Thyroid gland (tissue), 4 donors: ENCODE results near the gene SLC24A3. TPM values are rescaled to one million over a fixed set of nuclear protein-coding genes. Genes with fewer than 3 reads are reported as not detected.

Source experiments
- DNase-seq, 2 donors: peaks; one replicate each; pipeline ENCODE4 v3.0.0-alpha.2; 2019
- H3K27ac ChIP-seq, 3 donors: fragments of 200-600 bp; sonication (generic); 1 replicate in 2 of 3; 2 replicates in 1 of 3; pipeline ENCODE4 v1.5.1; 2016 to 2019; ENCODE audit warnings: mild to moderate bottlenecking in 1 of 3, moderate library complexity in 1 of 3
- H3K27me3 ChIP-seq: fragments of 200-600 bp; sonication (generic); one replicate; pipeline ENCODE4 v1.5.1; 2019
- H3K36me3 ChIP-seq, 2 donors: fragments of 200-600 bp; sonication (generic); one replicate each; pipeline ENCODE4 v1.5.1; 2016 to 2019
- H3K4me1 ChIP-seq, 2 donors: fragments of 200-600 bp; sonication (generic); one replicate each; pipeline ENCODE4 v1.5.1; 2017 to 2019
- H3K4me3 ChIP-seq, 3 donors: fragments of 200-600 bp; sonication (generic); replicated peaks in 1 of 3; 1 replicate in 2 of 3; 2 replicates in 1 of 3; pipeline ENCODE4 v1.5.1; 2016; ENCODE audit warnings: mild to moderate bottlenecking in 1 of 3
- H3K9me3 ChIP-seq: fragments of 200-600 bp; sonication (generic); one replicate; pipeline ENCODE4 v1.5.1; 2017
- CTCF ChIP-seq, 6 experiments: fragments of 200-600 bp in 3 of 6; fragments of 450-650 bp in 3 of 6; sonication (generic) in 3 of 6; IDR thresholded peaks; one replicate each; pipeline ENCODE4 v1.5.1; 2016 to 2019; ENCODE audit warnings: antibody characterized with exemption in 6 of 6, mild to moderate bottlenecking in 2 of 6, inconsistent platforms in 1 of 6, moderate library complexity in 1 of 6
- POLR2A ChIP-seq, 2 donors: fragments of 450-650 bp; IDR thresholded peaks; one replicate each; pipeline ENCODE4 v1.6.1; 2017; ENCODE audit warnings: antibody characterized with exemption in 2 of 2, mild to moderate bottlenecking in 2 of 2, moderate library complexity in 1 of 2
- WGBS, 2 donors: methylation state at CpG; one replicate each; pipeline ENCODE4 v1.1.5; 2017; 5-methylcytosine and 5-hydroxymethylcytosine counted together
- intact Hi-C: fragments of 100-400 bp; cut with DNase I; formaldehyde crosslinking; loops from one replicate; pipeline ENCODE4 v1.15.1; 2023
- total RNA-seq, 4 donors: library from RNA; depleted of rRNA; stranded (reverse); fragments of >200 nt; gene quantifications; one replicate each; pipeline ENCODE4 v1.2.3, GENCODE V29; 2016

SLC24A3 gene
- total RNA-seq, 4 donors from 2014 or later = 4.0 to 8.1 (median 6.3) TPM

DNA sequence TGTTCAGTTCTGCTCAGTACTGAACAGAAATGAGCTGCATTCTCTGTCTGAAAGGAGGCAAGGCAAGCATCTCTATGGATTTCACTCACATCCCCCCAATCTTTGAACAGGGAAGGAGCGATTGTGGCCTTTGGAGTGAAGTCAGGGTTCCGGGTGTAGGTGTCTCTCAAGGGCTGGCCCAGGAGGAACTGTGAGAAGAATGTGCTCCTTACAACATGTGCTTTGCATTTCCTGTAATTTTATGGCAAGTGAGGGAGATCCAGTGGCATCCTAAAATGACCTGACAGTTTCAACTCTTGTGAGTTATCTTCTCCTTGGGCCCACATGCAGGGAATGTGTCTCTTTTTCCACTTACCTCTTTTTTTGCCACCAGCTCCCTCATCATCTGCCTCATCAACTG lies 482.6 kb downstream of the SLC24A3 start:
- H3K27me3 ChIP-seq = no peaks in the 10 kb centered on the region
- H3K27ac ChIP-seq = no peak overlapping the region
- TF ChIP-seq CTCF (IDR thresholded peaks at IDR 0.05) = no peak
- H3K36me3 ChIP-seq = no peaks in the 10 kb centered on the region
- intact Hi-C loops = no loop called here
- H3K9me3 ChIP-seq = no peaks in the 10 kb centered on the region
- H3K4me3 ChIP-seq = no peak overlapping the region
- DNase-seq = no peak
- no peaks in the 10 kb centered on the region for H3K4me1 ChIP-seq
- WGBS, 2 donors = 69 to 74% methylated on average over 2 of the region's 2 CpGs

DNA sequence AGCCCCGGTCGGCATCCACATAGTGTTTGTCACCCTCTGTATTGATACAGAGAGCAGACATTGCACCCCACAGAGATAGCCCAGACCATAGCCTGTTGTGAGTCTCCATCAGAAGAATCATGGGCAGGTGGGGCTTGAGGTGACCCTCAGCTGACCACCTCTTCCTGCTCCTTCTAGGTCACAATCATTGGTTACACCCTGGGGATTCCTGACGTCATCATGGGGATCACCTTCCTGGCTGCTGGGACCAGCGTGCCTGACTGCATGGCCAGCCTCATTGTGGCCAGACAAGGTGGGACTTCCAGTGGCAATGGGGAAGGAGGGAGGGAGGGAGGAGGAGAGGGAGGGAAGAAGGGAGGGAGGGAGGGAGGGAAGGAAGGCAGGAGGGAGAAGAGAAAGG lies 484.2 kb downstream of the SLC24A3 start:
- H3K9me3 ChIP-seq = no peaks in the 10 kb centered on the region
- intact Hi-C loops = no loop called here
- no peak for TF ChIP-seq CTCF (IDR thresholded peaks at IDR 0.05)
- TF ChIP-seq POLR2A (IDR thresholded peaks at IDR 0.05) = no peak
- H3K4me3 ChIP-seq = no peak overlapping the region
- 91 to 96% methylated on average over 4 of the region's 4 CpGs for WGBS, 2 donors
- no peaks in the 10 kb centered on the region for H3K4me1 ChIP-seq
- no peak for DNase-seq
- H3K27me3 ChIP-seq = no peaks in the 10 kb centered on the region
- no peaks in the 10 kb centered on the region for H3K36me3 ChIP-seq
- H3K27ac ChIP-seq = no peak overlapping the region

DNA sequence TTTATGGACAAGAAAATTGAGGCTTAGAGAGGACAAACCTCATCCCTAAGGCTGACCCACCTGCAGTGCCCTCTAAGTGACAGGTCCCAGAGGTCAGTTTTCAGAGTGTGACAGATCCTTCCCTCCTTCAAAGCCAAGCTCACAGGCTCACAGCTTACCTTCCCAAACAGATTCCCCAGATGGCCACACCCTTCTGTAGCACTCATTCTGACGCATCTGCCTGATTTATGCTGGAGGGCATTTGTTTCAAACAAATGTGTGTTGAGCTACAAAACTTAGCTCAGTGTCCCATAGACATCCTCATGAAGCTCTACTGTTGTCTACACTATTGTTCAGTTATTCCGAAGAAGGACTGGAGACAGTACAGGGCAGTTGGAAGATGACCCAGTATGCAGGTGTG lies 485.0 kb downstream of the SLC24A3 start:
- DNase-seq = no peak
- H3K36me3 ChIP-seq = no peaks in the 10 kb centered on the region
- 93 to 100% methylated on average over 2 of the region's 2 CpGs for WGBS, 2 donors
- no peaks in the 10 kb centered on the region for H3K27me3 ChIP-seq
- no peak overlapping the region for H3K27ac ChIP-seq
- H3K4me1 ChIP-seq = no peaks in the 10 kb centered on the region
- no peaks in the 10 kb centered on the region for H3K9me3 ChIP-seq
- TF ChIP-seq POLR2A (IDR thresholded peaks at IDR 0.05) (no peak), CTCF (IDR thresholded peaks at IDR 0.05) (no peak)
- no peak overlapping the region for H3K4me3 ChIP-seq
- intact Hi-C loops = no loop called here

- Histone ChIP-seq H3K27me3 (no peaks in the 10 kb centered on the region), H3K4me1 (no peaks in the 10 kb centered on the region), H3K36me3 (no peaks in the 10 kb centered on the region), H3K4me3 (no peak overlapping the region), H3K9me3 (no peaks in the 10 kb centered on the region), H3K27ac (no peak overlapping the region)
- intact Hi-C loops = no loop called here
- no peak for DNase-seq
- WGBS, 2 donors = 87 to 93% methylated on average over 4 of the region's 4 CpGs
- TF ChIP-seq CTCF (IDR thresholded peaks at IDR 0.05) = no peak
- TF ChIP-seq POLR2A (IDR thresholded peaks at IDR 0.05) = no peak
Measured at GRCh38 chr20:19699180-19699971, 486.9 kb downstream of the SLC24A3 start.

DNA sequence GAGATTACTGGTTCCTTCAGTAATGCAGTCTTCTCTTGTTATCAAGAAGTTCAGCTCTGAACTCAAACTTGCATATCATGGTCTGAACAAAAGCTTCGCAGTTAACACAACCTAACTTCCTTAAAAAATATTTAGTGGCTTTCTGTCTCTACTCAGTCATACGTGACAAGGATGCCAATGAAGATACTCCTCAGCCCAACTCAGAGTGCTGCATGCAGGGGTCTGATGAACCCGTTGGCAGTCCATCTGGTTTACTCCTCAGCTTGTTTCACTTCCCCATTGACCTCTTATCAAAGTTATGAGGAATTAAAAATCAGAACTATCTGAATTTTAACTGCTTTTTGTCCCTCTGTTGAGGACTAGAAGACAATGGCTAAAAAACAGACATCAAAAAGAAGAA lies 489.0 kb downstream of the SLC24A3 start:
- intact Hi-C loops = no loop called here
- no peak overlapping the region for H3K27ac ChIP-seq
- WGBS, 2 donors = 83 to 92% methylated on average over 3 of the region's 3 CpGs
- H3K27me3 ChIP-seq = no peaks in the 10 kb centered on the region
- DNase-seq = no peak
- H3K4me3 ChIP-seq = no peak overlapping the region
- H3K4me1 ChIP-seq = no peaks in the 10 kb centered on the region
- no peak for TF ChIP-seq CTCF (IDR thresholded peaks at IDR 0.05)
- H3K36me3 ChIP-seq = no peaks in the 10 kb centered on the region
- H3K9me3 ChIP-seq = no peaks in the 10 kb centered on the region
